Stimulated activated CD4-positive, alpha-beta T cell treated with anti-CD3 and anti-CD28 coated beads, Interleukin-1b, Interleukin-23, amount 100 ng/mL, for 48 hours (primary cell): ENCODE data around the gene LY6G6C.

Source experiments
- DNase-seq: peaks from one replicate; pipeline ENCODE4 v3.0.0-alpha.2; 2020

The LY6G6C gene

DNA sequence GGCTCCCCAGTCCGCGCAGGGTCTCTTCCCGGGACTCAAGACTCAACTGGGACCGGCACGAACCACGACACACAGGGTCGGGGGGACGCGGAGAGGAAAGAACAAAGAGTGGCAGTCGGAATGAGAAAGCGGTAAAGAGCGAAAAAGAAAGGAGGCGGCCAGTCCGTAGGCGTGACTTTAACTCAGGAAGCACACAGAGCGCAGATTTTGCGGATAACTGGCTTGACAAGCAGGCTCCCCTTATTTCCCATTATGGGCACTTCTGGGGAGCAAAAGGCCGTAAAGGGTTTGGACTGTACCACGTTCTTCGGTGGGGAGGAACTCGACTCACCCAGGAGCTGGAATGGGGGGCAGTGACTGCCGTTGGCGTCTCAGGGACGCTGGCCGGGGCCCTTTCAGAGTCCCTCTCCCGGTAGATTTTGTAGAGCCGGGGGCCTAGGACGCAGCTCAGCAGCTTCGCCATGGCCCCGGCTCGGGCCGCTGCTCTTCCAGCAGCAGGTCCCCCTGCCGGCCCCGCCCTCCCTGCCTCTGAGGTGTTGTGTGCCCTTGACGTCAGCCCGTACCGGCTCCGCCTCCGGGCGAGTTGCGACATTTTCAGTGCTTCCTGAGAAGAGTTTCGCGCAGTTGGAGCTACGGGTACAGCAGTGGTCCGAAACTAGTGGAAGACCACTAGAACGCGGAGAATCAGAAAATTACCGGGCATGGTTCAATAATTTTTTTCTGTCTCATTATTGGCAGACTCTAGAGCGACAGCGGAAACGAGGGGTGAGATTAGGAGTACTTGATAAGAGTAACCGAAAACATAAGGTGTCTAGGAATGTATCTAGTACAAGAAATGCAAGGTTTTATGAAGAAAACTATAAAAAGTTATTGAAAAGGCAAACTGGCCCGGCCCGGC is 18.5 kb downstream of the LY6G6C start, which contains the start of gene ABHD16A:
Gene ABHD16A (minus strand): TSS at position 506 of the 898 bp plus-strand sequence. CDS start 43 bp downstream, at position 463.
- DNase-seq: peak; percentile 97

DNA sequence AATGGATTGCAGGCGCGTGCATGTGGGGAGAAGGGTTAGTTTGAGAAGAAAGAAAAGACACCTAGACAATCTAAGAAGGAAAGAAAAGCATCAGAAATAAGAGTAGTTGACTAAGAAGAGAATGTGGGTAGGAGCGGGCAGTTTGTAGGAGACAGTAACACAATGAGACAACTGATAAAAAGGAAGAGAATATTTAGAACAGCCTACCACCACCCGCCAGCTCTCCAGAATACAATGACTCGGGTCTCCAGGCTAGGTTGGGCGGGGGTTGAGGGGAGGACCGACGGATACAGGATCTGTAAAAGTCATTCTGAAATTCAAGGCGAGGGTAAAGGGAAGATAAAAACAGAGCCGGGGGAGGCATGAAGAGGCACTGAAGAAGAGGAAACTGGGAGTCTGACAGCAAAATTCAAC is 19.1 kb downstream of the LY6G6C start:
- DNase-seq: peak; percentile 44

DNA sequence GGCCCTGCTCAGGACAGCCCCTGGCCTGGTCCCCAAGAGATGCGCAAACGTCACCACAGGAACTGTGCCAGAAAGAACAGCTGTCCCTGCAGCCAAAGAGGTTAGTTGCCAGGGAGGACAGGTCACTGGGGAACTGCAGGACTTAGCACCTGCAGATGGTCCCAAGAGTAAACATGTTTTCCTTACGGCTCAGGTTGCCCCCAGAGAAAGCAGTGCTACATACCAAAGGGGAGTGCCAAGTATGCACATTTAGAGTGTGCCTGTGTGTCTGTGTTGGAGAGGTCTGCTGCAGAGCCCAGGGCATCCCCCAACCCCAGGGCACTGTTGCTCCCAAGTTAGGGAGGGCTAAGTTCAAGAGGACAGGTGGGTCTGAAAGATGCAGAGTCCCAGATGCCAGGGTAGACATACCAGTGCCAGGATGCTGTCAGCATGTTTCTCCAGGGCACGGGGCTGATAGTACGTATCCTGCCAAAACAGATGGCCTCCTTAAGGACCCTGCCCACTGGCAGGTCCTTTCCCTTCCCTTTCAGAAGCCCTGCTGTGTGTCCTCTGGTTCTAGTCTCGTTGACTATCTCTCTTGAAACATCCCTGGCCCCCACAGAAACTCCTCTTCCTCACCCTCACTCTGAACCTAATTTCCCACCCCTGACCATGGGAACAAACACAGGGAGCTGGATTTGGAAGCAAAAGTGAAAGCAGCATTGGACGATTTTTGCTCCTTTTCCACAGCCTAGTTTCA is 19.7 kb downstream of the LY6G6C start:
- no peak for DNase-seq

GRCh38 chr6:31700740-31701401 is 20.7 kb downstream of the LY6G6C start:
- no peak for DNase-seq

DNA sequence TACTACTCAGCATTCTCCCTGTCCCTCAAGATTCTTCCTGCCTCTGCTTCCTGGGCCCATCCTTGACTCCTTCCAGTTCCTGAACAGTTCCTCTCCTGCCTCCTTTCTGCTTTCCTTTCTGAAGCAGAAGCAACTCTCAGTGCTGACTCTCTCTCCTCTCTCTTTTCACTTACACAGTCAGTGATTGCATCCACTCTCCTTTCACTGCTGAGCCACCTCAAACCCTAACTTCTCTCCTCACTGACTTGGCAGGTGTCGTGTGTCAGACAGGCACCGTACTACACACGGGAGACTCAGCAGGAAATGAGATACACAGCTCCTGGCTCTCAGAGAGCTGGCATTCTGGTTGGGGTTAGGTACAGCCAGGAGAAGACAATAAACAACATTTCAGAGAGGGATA is 24.0 kb downstream of the LY6G6C start:
- DNase-seq: peak; percentile 21

GRCh38 chr6:31693535-31693934 is 28.0 kb downstream of the LY6G6C start:
- DNase-seq: no peak

- no peak for DNase-seq
Observed at GRCh38 chr6:31692886-31693285, 28.7 kb downstream of the LY6G6C start.

- no peak for DNase-seq
Observed at GRCh38 chr6:31692353-31692752, 29.2 kb downstream of the LY6G6C start.

GRCh38 chr6:31691564-31692108 is 29.9 kb downstream of the LY6G6C start:
- DNase-seq: no peak

DNA sequence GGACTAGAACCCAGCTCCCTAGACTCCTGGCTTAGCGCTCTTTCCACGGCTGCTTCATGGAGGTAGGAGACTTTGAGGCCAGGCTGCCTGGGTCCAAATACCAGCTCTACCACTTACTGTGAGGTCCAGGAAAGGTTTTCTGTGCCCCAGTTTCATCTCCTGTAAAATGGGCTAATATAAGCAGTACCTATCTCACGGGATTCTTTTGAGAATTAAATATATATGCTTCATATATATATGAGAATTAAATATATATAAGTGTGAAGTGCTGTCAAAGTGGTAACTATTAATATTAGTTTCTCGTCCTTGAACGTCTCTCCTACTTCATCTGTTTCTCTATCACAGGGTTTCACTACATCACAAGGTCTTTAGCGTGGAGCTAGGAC is 30.5 kb downstream of the LY6G6C start:
- DNase-seq: no peak

- DNase-seq: no peak
Observed at GRCh38 chr6:31690231-31691077, 31.1 kb downstream of the LY6G6C start.

DNA sequence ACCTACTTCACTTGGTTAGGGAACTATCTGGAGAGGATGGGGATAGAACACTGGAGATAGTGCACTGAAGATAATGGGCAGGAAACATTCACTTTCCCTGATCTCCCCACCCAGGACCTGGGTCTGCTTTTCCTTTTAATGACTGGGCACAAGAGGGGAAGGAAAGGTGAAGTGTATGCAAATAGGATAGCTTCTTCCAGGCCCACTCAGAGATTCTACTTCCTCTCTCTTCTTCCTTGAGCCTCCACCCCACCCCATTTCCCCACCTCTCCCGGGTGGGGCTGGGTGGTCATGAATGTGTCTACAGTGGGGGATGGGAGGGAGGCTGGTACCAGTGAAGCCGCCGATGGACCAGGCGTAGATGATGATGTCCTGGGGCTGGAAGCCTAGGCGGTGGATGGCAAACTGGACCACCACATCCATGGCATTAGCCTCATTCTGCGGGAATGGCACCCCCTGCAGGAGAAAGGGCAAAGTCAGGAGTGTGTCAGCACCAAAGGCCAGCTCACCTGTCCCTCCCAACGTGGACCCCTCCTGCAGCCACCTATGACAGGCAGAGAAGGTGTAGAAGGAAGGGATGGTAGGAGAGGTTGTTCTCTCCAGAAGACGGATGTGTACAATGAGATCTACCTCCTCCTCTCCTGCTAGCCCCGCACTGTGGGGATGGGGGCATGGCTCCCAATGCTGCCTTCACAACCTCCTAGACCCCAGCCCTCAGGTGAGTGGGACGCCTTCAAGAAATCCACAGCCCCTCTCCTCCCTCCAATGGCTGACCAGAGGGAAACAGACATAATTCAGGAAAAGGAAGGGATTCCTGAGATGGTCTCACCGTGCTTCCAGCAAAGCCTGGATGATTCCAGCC is 32.1 kb downstream of the LY6G6C start:
- DNase-seq: no peak

DNA sequence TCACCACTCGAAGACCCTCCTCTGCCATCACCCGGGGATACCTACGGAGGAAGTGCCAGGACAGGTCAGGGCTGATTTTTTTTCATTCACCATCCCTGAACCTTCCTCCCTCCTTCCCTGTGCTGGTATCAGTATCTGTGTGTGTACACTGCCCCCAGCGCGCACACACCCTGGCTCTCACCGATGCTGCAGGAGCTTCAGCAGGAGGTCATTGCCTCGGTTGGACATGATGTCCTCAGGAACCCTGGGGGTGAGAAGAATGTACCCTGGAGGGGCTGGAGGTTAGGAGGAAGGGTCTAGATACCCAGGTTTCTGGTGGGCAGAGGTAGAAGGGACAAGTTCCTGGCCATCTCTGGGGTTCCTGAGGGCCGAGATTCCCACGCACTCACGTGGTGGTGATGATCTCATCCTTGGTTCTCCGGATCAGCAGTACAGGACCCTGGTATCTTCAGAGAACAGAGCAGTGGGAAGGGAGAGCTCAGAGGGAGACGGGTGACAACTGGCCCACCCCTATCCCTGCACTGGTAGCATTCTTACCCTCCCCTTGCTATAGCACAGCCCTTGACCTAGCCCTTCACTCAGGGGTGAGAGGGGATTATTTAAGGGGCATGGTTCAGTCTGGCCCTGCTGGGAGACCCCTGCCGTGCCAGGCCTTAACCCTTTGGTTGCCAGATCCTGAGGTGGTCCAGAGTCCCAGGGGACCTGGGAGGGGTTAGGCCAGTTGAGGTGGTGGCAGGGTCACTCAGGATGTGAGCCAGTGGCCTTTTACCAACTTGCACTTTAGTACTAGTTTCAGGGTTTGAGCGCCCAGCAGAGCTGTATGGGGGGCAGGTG is 33.5 kb downstream of the LY6G6C start:
- no peak for DNase-seq

- no peak for DNase-seq
Observed at GRCh38 chr6:31687321-31687720, 34.2 kb downstream of the LY6G6C start.

- no peak for DNase-seq
Observed at GRCh38 chr6:31686483-31686882, 35.1 kb downstream of the LY6G6C start.

- DNase-seq: no peak
Observed at GRCh38 chr6:31683591-31683990, 38.0 kb downstream of the LY6G6C start.

DNA sequence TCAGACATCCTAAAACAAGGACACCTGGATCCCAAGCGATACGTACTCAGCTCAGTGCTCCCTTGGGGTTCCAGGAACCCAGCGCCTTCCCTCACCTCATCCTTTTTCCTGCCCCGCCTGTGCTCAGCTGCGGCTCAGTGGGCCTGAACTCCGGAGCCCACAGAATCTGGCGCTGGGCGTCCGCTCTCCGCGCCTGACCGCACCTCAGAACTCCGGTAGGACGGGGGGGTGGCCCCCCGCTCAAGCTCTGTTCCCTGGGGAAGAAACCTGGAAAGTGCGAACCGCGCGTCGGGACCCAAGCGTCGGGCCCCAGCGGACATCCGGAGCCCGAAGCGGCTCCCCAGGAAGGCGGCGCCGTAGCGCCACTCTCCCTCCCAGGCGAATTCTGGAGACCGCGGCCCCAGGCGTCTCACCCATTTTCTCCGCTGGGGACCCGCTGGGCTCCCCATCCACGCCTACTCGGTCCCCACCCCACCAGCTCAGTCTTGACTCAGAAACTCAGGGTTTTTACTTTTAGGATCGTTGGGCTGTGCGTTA is 40.3 kb downstream of the LY6G6C start:
- peak; percentile 37 for DNase-seq

DNA sequence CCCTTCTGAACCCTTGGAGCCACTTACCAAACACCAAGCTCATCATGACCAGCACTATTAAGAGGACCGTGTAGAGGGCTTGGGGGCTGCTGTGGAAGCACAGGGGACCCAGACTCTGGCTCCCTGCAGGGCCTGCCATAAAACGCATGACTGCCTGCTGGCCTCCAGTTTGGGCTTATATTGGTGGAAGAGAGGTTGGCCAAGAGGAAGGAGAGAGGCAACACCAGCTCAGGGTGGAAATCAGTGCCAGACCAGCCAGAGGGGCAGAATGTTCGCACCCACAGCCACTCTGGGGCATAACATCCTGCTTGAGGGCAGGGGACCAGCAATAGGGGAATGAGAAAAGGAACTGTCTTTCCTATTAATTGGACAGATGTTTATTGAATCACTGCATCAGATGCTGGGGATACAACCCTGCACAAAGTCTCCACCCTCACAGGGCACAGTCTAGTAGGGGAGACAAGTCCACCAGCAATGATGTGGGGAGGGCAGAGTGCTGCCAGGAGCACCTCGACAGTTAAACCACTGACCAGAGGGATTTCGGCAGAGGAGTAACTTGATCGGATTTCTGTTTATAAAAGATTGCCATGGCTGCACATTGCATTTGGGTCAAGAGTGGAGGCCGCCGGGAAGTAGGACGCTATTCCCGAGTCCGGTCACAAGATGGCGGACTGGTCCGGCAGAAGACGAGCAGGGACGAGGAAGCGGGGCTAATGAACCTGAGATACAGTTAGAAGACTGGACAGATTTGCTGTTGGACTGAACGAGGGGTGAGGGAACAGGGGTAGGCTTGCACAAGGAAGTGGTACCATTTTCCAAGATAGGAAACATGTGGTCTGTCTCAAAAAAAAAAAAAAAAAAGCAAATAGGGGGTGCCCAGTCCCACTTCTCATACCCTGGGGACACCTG is 41.1 kb downstream of the LY6G6C start, which contains the start of gene LY6G5C:
Gene LY6G5C (minus strand): TSS at position 842 of the 909 bp plus-strand sequence. CDS start 694 bp downstream, at position 148.
- peak; percentile 65 for DNase-seq

DNA sequence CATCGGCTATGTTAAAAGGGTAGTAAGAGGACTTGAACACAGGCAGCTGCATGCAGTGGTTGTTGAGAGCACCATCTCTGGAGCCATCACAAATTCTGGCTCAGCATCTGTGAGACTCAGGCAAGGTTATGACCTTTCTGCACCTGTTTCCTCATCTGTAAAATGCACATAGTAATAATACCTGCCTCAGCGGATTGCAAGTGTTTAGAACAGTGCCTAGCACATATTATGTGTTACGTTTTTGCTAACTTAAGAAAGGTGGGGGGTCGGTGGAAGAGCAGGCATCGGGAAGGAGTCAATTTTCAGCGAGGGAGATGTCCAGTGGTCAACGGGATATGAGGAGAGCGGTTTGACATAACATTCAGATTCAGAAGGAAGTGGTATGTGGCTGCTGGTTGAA is 43.6 kb downstream of the LY6G6C start:
- no peak for DNase-seq
